ENCODE results near the gene XPC. TPM values are rescaled to one million over a fixed set of nuclear protein-coding genes. Genes with fewer than 3 reads are reported as not detected.

Gene XPC
- total RNA-seq, 6 experiments from 2014 or later: 14.4 to 23.1 (median 20.0) TPM

DNA sequence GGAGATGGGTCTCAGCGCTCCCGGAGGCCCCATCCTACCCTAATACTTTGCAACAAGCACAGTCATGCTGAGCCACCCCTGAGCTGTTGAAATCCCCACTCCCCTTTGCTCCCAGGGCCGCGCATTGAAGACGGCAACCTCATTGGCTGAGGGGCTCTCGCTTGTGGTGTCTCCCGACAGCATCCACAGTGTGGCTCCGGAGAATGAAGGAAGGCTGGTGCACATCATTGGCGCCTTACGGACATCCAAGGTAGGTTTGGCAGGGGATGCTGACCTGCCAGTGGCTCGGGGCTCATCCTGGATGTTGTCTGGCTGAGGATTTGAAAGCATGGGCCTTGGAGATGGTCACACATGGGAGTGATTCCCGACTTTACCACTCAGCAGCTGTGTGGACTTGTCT is 47.7 kb downstream of the XPC start:
- Histone ChIP-seq H3K9me3 (no peaks in the 10 kb centered on the region), H3K36me3 (peaks cover 0 to 57% (median 11%) of the 10 kb centered on the region in 4 donors), H3K27me3 (no peaks in the 10 kb centered on the region), H3K4me1 (peaks cover 0 to 13% (median 5%) of the 10 kb centered on the region in 4 donors), H3K4me3 (no peak overlapping the region), H3K27ac (no peak overlapping the region)
- ATAC-seq (no peak), DNase-seq (peak in 1 of 3 donors; percentile 30)
- intact Hi-C loops (cut with DNase I): no loop called here
- TF ChIP-seq, protein P1, sequence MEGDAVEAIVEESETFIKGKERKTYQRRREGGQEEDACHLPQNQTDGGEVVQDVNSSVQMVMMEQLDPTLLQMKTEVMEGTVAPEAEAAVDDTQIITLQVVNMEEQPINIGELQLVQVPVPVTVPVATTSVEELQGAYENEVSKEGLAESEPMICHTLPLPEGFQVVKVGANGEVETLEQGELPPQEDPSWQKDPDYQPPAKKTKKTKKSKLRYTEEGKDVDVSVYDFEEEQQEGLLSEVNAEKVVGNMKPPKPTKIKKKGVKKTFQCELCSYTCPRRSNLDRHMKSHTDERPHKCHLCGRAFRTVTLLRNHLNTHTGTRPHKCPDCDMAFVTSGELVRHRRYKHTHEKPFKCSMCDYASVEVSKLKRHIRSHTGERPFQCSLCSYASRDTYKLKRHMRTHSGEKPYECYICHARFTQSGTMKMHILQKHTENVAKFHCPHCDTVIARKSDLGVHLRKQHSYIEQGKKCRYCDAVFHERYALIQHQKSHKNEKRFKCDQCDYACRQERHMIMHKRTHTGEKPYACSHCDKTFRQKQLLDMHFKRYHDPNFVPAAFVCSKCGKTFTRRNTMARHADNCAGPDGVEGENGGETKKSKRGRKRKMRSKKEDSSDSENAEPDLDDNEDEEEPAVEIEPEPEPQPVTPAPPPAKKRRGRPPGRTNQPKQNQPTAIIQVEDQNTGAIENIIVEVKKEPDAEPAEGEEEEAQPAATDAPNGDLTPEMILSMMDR (IDR thresholded peaks at IDR 0.05): no peak
- no peak for TF ChIP-seq POLR2A (IDR thresholded peaks at IDR 0.05)
- no CpG with 5 or more reads among the region's 12 CpGs for WGBS (ENCODE audit: insufficient coverage, low coverage, low lambda C conversion rate, missing lambda C conversion rate)

DNA sequence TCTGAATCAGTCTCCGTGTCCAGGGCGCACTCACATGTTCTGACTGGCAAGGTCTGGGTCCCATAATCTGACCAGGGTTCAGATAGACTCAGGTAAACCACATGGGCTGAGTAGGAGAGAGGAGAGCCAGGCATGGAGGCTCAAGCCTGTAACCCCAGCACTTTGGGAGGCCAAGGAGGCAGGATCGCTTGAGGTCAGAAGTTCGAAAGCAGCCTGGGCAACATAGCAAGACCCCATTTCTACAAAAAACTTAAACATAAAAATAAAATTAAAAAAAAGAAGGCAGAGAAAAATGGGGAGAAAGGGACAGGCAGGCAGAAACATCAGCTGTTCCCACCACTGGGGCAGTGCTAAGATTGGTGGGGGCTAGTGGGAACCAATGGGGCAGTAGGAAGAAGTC is 48.2 kb downstream of the XPC start:
- DNase-seq: peak in 1 of 3 donors; percentile 23
- WGBS (ENCODE audit: insufficient coverage, low coverage, low lambda C conversion rate, missing lambda C conversion rate): 83% methylated on average over 4 of the region's 4 CpGs
- Histone ChIP-seq H3K9me3 (no peaks in the 10 kb centered on the region), H3K4me1 (peaks cover 0 to 15% (median 6%) of the 10 kb centered on the region in 4 donors), H3K36me3 (peaks cover 0 to 53% (median 11%) of the 10 kb centered on the region in 4 donors), H3K27me3 (no peaks in the 10 kb centered on the region), H3K4me3 (no peak overlapping the region), H3K27ac (no peak overlapping the region)
- ATAC-seq: no peak
- no peak for TF ChIP-seq POLR2A (IDR thresholded peaks at IDR 0.05)
- TF ChIP-seq, protein P1 (IDR thresholded peaks at IDR 0.05): no peak
- intact Hi-C loops (cut with DNase I): no loop called here

DNA sequence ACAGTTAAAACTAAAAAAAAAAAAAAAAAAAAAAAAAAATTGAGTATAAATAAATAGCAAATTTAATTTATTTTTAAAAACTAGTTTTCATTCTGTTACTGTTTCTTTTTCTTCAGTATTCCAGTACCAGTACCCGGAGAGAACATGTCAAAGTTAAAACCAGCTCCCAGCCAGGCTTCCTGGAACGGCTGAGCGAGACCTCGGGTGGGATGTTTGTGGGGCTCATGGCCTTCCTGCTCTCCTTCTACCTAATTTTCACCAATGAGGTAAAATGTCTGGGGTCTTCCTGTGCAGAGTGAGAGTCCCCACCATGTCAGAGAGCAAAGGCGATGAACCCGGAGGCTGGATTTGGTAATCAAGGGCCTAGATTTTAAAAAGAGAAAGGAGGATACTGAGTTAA is 49.1 kb downstream of the XPC start:
- TF ChIP-seq, protein P1 (IDR thresholded peaks at IDR 0.05): no peak
- TF ChIP-seq POLR2A (IDR thresholded peaks at IDR 0.05): no peak
- H3K36me3 ChIP-seq: peaks cover 0 to 43% (median 11%) of the 10 kb centered on the region in 4 donors
- 93% methylated on average over 6 of the region's 6 CpGs for WGBS (ENCODE audit: insufficient coverage, low coverage, low lambda C conversion rate, missing lambda C conversion rate)
- H3K9me3 ChIP-seq: no peaks in the 10 kb centered on the region
- no peak overlapping the region for H3K27ac ChIP-seq
- intact Hi-C loops (cut with DNase I): no loop called here
- DNase-seq (peak in 1 of 3 donors; percentile 25), ATAC-seq (no peak)
- peaks cover 0 to 15% (median 6%) of the 10 kb centered on the region in 4 donors for H3K4me1 ChIP-seq
- H3K27me3 ChIP-seq: no peaks in the 10 kb centered on the region
- no peak overlapping the region for H3K4me3 ChIP-seq

DNA sequence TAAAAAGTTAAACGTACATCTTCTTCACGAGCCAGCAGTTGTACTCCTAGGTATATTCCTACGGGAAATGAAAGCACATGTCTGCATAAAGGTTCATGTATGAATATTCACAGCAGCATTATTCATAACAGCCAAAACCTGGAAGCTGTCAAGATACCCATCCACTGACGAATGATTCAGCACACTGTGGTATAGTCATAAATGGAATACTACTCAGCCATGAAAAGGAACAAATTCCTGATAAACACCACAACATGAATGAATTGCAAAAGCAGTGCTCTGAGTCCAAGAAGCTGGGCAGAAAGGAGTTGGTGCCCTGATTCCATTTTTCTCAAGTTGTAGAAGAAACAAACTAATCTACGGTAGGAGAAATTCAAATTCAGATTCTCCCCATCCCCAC is 49.7 kb downstream of the XPC start:
- DNase-seq (no peak), ATAC-seq (no peak)
- WGBS (ENCODE audit: insufficient coverage, low coverage, low lambda C conversion rate, missing lambda C conversion rate): 98% methylated on average over 5 of the region's 5 CpGs
- Histone ChIP-seq H3K27me3 (no peaks in the 10 kb centered on the region), H3K9me3 (no peaks in the 10 kb centered on the region), H3K36me3 (peaks cover 0 to 38% (median 11%) of the 10 kb centered on the region in 4 donors), H3K4me1 (peaks cover 0 to 17% (median 6%) of the 10 kb centered on the region in 4 donors), H3K27ac (no peak overlapping the region), H3K4me3 (no peak overlapping the region)
- intact Hi-C loops (cut with DNase I): no loop called here
- TF ChIP-seq, protein P1 (IDR thresholded peaks at IDR 0.05): no peak
- no peak for TF ChIP-seq POLR2A (IDR thresholded peaks at IDR 0.05)

All from right lobe of liver (tissue), 6 donors.